ENCODE results near the gene NFYC.

GRCh38 chr1:40755067-40755466 is 63.6 kb downstream of the NFYC start:
- TF ChIP-seq NANOG (IDR thresholded peaks at IDR 0.05; ENCODE audit: borderline replicate concordance), result no peak
- no peak for TF ChIP-seq CTCF (conservative IDR thresholded peaks at IDR 0.05; ENCODE audit: low read depth in 2 of 2)
- no peak for TF ChIP-seq REST (IDR thresholded peaks at IDR 0.05; ENCODE audit: unreplicated experiment)
- no peak for TF ChIP-seq ZNF114 (CRISPR knock-in tag; IDR thresholded peaks at IDR 0.05)
- TF ChIP-seq EZH2 (IDR thresholded peaks at IDR 0.05; ENCODE audit: low read depth, unreplicated experiment), result no peak
- no peak for TF ChIP-seq ETS1 (IDR thresholded peaks at IDR 0.05)
- TF ChIP-seq EZH2phosphoT487 (IDR thresholded peaks at IDR 0.05; ENCODE audit: unreplicated experiment), result no peak
- TF ChIP-seq POLR2AphosphoS5 (IDR thresholded peaks at IDR 0.05; ENCODE audit: low read depth), result no peak

All from GM23338 (cell line).